Superior temporal gyrus (tissue), 1 donor: Measurements from ENCODE around the gene WDR46.
A peak's percentile ranks its signal among the peaks of the same experiment; 100 is the strongest.
"Not testable (repeated sequence)": the region's sequence is repeated elsewhere in the genome, so short reads cannot be mapped to it uniquely, and the experiment has no call there.

ENCODE experiments used
- DNase-seq: peaks from one replicate; pipeline ENCODE4 v3.0.0-alpha.2; 2016; ENCODE audit errors: extremely low spot score

The WDR46 gene

DNA sequence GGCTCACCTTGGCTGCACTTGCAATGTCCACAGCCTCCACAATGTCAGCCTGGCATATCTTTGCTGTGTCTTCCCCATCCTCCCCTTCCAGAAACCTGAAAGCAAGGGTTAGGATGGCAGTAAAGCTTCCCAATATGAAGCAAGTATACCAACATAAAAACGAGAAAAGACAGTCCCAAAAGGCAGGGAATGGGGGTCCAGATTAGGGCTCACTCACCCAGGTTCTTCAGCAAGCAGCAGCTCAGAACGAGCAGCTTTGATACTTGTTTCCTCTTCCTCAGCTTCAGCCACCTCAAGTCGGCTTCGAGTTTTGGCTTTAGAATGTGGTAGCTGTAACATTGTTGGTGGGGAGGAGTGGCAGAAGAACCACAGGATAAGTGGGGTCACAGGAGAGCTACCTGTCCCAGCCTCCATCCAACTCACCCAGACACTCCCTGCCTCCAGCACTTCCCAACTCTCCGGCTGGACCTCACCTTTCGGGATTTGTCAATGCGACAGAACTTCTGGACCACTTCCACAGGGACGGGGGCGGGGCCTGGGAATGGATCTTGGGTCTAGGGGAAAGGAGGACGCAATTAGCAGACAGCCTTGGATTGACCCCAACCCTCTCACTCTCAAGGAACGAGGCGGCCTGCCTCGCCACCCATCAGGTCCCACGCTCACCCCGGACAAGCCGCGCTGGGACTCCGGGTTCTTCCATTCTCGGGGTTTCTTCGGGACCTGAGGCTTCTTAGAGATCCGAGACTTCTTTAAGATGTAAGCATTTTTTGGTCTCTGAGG is 708 bp downstream of the WDR46 start:
- DNase-seq = no peak

DNA sequence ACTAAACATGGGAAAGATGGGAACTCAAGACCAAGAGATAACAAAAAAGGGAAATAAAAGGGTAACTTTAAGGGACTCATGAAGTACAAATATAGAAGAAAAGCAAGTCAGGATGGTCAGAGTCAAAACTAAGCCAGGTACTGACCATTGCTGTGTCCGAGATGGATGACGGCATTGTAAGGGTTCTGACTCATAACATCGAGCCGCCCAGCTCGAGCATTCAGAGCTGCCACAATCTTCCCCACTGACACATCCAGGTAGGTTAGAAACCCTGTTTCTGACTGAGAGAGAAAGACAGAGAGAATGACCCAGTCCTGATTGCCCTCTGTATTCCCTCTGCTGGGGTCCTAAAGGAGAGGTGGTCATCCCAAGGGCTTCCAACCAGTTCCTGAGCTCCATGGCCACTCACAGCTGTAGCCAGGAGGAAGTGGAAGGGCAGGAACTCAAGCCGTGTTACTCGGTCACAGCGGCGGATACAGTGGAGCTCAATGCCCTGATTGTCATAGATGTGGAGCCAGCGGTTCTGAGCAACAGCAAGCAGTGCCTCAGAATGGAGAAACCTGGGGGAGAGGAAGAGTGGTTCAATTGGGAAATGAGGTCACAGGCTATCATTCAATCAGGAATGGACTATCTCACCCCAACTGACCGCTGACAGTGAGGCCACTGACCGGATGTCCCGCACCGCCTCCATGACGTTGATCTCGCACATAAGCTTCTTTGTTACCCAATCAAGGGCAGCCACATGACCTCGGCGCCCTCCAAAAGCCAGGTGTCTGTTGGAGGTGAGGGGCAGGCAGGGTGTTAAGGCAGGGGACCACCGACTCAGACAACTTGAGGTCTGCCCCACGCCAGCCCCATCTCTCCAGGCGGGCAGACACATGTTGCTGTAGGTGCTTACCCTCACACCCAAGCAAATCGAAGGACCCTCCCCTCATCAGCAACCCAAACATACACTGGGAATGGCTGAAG is 1.8 kb downstream of the WDR46 start:
- no peak for DNase-seq

DNA sequence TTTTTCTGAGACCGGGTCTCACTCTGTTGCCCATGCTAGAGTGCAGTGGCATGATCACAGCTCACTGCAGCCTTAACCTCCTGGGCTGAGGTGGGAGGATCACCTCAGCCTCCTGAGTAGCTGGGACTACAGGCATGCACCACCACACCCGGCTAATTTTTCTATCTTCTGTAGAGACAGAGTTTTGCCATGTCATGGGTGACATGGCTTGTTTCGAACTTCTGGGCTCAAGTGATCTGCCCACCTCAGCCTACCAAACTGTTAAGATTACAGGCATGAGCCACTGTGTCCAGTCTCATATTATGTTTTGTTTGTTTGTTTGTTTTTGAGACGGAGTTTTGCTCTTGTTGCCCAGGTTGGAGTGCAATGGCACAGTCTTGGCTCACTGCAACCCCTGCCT is 3.8 kb downstream of the WDR46 start:
- not testable (repeated sequence) for DNase-seq

DNA sequence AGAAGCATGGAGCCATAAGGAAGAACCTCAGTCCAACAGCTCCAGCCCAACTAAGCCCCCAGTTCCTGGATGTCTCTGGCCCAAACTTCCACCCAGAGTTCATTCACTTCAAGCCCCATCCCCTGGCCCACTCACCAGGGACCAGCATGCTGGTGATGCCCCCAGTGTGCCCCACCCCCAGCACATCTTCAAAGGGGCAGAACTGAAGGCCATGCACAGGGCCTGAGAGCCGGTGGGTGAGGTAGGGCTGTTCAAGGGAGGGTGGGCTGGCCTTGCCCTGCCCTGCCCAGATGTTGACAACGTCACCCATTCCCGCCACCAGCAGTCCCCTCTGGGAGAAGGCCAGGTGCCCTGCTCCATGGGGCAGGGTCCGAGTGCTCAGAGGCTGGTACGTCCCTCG is 8.5 kb downstream of the WDR46 start:
- DNase-seq = no peak

DNA sequence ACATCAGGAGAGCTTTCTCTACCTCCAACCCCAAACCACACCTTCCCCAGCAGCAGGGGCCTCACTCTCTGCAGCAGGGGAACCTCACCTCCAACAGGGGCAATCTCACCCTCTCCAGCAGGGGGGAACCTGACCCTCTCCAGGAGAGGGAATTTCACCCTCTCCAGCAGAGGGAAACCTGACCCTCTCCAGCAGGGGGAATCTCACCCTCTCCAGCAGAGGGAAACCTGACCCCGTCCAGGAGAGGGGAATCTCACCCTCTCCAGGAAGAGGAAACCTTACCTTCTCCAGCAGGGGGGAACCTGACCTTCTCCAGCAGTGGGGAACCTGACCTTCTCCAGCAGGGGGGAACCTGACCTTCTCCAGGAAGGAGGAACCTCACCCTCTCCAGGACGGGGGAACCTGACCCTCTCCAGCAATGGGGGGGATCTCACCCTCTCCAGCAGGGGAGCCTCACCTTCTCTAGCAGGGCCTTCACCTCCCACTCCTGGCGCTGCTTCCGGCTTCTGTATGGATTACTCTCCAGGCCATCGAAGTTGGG is 9.0 kb downstream of the WDR46 start:
- no peak for DNase-seq

DNA sequence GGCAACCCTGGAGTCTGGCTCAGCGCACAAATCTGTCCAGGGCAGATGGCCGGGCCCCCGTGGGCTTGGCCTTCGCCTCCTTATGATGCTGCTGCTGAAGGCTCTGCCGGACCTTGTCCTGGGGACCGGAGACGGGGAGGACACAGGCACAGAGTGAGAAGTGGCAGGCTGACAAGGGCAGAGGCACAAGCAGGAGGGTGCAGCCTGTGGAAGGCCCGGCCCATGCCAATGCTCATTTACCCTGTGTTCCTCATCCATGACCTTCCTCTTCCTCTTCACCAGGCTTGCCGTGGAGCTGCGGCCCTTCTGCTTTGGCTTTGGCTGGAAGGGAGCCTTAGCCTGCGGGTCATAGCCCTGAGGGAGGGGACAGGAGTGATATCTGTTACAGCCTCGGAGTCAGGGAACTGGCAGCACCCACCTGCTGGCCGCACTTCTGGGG is 9.8 kb downstream of the WDR46 start:
- DNase-seq = no peak

DNA sequence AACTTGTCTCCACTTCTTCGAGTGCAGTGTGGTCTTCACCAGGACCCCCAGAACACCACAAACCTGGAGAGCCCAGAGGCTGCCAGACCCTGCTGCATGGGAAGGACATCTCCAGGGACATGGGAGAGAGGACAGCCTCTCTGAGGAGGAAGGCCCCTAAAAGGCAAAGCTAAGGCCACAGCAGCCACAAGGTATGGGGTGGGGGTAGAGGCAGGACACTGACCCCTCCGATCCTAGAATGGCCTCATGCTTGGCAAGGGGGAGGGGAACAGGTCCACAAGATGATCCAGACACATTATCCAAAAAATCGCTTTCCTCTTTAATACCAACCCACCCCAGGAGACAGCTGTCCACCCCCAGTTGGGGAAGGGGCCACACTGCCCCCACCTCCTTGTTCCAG is 10.2 kb downstream of the WDR46 start:
- no peak for DNase-seq

DNA sequence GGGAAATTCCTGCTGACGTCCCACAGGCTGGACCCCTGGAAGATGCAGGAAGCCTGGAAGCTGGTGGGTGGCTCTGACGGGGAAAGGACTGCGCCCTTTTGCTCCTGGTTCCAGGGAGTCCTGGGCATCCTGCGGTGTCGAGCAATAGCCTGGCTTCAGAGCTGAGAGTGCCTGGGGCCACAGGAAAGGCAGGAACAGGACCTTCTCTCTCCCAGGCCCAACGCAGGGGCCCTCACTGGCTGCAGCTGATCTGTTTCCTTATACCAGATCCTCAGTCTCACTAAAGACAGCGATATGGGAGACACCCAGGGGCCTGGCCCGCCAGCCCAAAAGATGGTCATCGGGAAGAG is 10.7 kb downstream of the WDR46 start:
- DNase-seq = no peak

DNA sequence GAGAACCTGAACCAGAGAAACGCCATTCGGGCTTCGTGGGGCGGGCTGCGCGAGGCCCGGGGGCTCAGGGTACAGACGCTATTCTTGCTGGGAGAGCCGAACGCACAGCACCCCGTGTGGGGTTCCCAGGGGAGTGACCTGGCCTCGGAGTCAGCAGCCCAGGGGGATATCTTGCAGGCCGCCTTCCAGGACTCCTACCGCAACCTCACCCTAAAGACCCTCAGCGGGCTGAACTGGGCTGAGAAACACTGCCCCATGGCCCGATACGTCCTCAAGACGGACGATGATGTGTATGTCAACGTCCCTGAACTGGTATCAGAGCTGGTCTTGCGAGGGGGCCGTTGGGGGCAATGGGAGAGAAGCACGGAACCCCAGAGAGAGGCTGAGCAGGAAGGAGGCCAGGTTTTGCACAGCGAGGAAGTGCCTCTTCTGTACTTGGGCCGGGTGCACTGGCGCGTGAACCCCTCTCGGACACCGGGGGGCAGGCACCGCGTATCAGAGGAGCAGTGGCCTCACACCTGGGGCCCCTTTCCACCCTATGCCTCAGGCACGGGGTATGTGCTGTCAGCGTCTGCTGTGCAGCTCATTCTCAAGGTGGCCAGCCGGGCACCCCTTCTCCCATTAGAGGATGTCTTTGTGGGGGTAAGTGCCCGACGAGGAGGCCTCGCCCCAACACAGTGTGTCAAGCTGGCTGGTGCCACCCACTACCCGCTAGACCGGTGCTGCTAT is 11.2 kb downstream of the WDR46 start:
- no peak for DNase-seq

DNA sequence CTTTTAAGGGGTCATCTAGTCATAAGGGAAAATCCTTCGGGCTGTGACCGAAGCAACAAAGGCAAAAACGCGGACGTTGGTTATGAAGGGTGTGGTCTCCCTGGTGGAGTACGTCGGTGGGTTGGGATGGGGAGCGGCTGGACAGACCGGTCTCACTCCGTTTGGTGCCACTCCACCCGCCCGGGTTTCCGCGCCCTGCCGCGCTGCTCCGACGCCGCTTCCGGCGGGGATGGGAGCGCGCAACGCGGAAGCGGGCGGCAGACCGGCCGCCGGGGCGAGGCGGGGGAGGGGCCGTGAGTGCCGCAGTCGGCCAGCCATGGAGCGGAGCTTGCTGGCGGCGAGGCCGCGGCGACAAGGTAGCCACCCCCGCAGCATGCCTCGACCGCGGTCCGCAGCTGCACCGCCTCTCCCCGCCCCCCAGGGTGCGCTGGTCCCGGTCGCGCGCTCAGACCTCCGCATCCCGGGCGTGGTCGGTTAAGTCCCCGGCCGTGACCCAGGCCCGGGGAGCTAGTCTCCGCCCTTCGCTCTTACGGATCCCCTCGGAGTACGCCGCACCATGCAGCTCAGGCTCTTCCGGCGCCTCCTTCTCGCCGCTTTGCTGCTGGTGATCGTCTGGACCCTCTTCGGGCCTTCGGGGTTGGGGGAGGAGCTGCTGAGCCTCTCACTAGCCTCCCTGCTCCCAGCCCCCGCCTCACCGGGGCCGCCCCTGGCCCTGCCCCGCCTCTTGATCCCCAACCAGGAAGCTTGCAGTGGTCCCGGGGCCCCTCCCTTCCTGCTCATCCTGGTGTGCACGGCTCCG is 12.0 kb downstream of the WDR46 start, which contains the start of gene B3GALT4:
TSS of gene B3GALT4 (plus strand) at position 260 of the 799 bp plus-strand sequence. CDS start at position 557, 297 bp downstream.
- DNase-seq = peak; percentile 29

DNA sequence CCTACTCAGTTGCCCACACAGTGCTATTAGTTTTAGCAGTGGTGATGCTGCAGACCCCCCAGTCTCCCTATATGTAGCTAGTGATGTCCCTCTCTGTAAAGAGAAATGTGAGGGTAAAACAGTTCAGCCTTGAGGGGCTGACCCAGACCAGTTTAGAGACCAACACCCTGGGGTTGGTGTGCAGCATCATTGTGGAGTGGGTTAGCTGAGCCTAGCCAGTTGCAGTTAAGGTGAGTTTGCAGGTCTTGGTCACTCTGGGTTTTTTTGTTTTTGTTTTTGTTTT is 12.5 kb downstream of the WDR46 start:
- no peak for DNase-seq

DNA sequence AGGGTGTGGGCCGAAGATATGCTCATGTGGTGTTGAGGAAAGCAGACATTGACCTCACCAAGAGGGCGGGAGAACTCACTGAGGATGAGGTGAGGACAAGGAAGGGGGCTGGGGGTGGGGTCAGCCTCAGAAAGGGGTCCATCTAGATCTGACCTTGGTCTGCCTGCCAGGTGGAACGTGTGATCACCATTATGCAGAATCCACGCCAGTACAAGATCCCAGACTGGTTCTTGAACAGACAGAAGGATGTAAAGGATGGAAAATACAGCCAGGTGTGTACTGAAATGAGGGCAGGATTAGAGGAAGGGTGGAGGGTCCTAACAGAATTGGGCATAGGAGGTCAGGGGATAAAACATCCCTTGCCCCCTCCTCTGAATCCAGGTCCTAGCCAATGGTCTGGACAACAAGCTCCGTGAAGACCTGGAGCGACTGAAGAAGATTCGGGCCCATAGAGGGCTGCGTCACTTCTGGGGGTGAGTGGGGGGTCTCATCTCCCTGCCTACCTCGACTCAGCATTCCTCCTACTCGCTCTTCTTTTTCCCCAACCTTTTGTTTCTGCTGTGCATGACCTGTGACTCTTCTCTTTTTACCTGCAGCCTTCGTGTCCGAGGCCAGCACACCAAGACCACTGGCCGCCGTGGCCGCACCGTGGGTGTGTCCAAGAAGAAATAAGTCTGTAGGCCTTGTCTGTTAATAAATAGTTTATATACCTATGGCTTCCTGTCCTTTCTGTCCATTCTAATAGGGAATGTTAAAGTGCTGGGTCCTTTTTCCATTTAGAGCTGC is 13.1 kb downstream of the WDR46 start:
- DNase-seq = not testable (repeated sequence)

DNA sequence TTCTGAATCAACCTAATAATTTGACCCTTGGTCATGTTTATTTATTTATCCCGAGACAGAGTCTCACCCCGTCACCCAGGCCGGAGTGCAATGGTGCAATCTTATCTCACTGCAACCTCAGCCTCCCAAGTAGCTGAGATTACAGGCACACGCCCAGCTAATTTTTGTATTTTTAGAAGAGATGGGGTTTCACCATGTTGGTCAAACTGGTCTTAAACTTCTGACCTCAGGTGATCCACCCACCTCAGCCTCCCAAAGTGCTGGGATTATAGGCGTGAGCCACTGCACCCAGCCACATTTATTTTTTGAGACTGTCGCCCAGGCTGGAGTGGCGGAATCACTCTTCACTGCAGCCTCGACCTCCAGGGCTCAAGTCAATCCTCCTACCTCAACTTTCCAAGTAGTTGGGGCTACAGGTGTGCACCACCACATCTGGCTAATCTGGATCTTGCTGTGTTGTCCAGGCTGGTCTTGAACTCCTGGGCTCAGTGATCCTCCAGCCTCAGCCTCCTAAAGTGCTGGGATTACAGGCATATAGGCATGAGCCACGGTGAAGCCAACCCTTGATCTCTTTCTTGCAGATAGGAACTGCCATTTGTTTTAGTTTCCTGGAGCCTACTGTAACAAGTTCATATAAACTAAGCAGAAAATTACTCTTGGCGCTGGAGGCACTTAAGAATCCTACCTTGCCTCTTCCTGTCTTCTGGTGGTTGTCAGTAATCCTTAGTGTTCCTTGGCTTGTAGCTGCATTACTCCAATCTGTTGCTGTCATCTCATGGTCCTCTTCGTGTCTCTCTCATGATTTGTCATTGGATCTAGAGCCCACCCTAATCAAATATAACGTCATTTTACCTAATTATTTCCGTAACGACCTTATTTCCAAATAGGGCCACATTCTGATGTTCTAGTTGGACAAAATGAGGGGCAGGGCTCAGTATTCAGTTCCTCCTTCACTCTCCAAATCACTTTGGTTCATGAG is 14.8 kb downstream of the WDR46 start:
- no peak for DNase-seq

DNA sequence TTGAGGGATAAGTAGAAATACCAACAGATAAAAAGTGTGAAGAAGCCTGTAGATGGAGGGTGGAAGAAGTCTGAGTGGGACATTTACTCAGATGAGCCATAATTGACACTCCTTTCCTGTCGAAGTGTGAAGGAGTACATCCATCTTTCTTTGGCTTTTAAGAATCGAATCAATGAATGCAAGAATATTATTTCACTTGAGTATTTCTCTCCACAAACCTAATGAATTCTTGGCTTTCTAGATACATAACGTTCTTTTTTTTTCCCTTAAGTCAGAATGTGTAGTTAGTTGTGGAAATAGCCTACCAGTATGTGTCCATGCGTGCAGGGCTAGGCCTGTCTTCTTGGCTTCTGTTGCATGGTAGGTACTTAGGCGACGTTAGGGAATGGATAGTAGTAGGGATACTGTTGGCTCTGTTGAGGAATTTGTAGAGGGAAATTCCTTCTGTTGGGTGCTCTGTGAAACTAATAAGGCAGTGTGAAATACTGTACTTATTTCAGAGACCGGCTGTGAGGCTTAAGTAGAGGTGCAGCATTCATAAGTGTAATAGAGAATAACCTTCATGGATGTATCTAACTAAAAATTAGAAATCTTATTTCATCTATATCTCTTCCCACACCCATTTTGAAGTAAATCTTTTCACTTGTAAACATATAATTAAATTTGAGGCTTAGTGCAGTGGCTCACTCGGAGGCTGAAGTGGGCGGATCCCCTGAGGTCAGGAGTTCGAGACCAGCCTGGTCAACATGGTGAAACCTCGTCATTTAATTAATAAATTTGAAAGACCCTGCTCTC is 15.7 kb downstream of the WDR46 start:
- no peak for DNase-seq

DNA sequence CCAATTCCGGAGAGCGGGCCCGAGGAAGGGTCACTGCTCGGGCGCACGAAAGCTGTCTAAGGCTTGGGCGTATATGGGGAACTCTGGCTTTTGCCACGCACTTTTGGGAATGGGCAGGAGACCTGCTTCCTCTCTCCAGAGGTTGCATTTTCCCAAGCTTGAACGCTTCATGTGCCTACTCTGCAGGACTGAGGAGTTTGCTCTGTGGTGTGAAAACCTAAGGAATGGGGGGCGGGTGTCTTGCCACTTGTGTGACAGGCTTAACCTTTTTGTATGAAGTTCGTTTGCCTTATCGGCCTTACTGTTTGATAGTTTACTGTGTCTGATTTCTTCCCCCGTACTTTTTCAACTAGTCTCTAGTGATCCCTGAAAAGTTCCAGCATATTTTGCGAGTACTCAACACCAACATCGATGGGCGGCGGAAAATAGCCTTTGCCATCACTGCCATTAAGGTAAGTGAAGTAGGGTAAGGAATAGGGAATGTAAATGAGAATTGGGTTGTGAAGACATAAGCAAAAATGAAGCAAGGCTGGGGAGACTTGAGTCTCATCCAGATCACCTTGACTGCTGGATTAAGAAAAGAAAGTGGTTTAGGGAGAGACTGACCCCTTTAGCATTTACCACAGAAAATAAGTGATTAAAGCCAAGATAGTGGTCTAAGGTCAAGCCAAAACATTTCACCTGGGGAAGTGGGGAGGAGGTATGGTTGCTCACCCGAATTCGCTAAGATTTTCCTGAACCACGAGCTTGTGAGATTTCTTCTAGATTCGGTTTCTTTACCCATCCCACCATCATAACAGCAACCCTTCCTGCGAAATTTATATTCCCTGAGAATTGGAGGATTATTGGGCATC is 16.5 kb downstream of the WDR46 start:
- no peak for DNase-seq

DNA sequence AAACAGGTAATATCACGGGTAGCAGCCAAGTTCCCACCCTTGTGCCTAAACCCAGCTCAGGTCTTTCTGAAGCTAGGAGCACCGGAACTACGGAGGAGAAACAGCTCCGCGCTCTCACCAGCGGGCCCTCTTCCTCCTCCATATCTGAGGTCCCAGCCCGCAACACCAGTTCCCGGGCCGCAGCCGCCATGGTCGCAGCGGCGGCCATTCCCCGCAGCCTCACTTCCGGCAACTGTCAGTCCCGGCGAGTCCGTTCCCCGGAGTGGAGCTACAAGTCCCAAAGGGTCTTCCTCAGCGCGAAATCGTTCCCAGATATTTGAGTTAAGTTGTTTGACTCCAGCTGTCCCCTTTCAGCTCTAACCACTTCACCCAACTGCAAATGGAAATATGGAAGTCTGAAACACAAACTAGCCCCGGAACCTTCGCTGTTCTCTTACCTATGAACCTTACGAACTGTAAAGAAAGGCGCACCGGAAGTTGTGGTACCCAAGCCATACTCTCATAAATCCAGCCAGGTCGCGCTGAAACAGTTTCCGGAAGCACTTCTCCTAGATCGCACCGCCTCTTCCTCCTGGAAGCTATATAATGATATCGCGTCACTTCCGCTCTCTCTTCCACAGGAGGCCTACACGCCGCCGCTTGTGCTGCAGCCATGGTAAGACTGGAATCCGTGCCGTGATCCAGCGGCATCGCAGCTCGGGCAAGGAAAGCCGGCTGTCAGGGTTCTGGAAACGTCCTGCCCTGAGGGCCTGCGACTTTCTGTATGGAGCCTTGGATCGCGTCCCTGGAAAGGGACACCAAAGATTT is 17.4 kb downstream of the WDR46 start, which contains the start of the genes RPS18 and VPS52:
TSS of gene RPS18 (plus strand) at position 608 of the 807 bp plus-strand sequence. CDS start at position 653, 45 bp downstream.
TSS of gene VPS52 (minus strand) at position 409 of the 807 bp plus-strand sequence. CDS start at position 208, 201 bp downstream.
- peak; percentile 100 for DNase-seq
